GM04503 (cell line): ENCODE data around the gene ZNF408.
A peak's percentile ranks its signal among the peaks of the same experiment; 100 is the strongest.
"Not testable (repeated sequence)": the region's sequence is repeated elsewhere in the genome, so short reads cannot be mapped to it uniquely, and the experiment has no call there.

ENCODE experiments used
- DNase-seq: peaks from one replicate; pipeline ENCODE4 v3.0.0-alpha.2; 2012; ENCODE audit warnings: low read depth

Gene ZNF408

DNA sequence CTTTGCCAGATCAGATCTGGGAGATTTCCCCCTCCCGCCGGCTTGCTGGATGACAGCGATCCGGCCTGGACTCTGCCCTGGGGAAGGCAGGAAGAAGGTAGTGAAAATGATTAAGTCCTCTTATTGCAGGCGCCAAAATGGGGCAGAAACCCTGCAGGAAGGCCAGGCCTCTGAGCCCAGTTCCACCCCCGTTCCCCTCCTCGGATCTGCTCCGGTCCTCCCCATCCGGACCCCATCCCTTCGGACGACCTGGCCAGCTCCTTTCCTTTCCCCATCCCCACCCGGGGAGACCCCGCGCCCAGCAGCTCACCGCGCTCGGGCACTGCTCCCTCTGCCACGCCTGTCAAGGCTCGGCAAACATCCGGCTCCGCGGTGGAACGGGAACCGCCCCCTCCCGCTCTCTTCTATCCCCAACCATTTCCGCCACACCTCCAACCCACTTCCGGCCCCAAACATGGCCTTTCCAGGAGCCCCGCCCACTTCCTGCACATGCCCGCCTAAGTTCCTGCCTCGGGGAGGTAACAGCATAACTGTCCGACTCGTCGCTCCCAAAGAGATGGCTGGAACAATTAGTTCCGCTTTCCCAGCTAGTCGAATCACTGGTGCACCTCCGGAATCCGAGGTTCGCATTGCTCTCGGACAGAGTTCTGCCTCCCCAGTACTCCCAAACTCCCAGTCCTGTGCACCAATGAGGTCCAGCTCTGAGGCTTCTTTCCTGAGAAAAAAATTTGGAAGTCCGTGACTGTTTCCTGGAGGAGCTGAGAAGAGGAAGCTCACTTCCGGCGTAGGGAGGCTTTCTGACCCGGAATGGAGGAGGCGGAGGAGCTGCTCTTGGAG lies at the start of gene ZNF408, which contains the start of gene ARHGAP1:
Gene ZNF408 (plus strand): TSS at position 791 of the 837 bp plus-strand sequence. CDS start 17 bp downstream, at position 808.
Gene ARHGAP1 (minus strand): TSS at position 379 of the 837 bp plus-strand sequence. CDS start 4,512 bp downstream, outside the sequence.
- DNase-seq = peak; percentile 87

DNA sequence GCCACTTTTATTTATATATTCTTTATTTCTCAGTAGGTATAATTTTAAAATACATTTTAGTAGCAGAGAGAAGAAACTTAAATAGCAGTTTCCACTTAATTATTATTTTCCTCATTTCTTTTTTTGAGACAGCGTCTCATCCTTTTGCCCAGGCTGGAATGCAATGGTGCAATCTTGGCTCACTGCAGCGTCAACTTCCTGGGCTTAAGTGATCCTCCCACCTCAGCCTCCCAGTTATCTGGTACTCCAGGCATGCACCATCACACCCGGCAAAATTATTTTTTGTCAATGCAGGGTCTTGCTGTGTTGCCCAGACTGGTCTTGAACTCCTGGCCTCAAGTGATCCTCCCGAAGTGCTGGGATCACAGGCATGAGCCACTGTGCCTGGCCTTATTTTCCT lies 45.2 kb upstream of the ZNF408 start:
- DNase-seq = no peak

DNA sequence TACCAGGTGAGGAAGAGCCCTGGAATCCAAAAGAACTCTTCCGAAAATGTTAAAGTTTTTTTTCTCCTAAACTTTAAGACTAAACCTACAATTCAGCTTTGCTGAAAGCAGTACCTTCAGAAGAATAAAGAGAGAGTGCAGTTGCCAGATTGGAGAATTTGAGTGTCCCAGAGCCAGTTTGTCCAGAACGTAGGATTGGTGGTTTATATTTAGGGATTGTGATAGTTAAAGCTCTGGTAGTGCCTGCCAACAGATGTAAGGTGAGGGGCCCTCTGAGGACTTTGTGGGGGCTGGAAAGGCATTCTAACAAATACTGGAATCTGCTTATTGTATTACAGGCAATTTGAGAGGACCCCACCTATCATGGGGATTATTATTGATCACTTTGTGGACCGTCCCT lies 43.6 kb upstream of the ZNF408 start:
- no peak for DNase-seq

DNA sequence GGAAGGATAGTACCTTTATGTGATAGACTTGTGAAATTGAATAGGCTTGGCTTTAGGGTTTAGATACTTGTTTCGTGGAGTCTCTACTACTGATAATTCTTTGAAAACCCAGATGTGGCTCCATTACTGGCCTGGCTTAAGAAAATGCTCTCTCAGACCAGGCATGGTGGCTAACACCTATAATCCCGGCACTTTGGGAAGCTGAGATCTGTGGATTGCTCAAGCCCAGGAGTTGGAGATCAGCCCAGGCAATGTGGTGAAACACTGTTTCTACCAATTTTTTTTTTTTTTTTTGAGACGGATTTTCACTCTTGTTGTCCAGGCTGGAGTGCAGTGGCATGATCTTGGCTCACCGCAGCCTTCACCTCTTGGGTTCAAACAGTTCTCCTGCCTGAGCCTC lies 42.6 kb upstream of the ZNF408 start:
- DNase-seq = peak; percentile 52

DNA sequence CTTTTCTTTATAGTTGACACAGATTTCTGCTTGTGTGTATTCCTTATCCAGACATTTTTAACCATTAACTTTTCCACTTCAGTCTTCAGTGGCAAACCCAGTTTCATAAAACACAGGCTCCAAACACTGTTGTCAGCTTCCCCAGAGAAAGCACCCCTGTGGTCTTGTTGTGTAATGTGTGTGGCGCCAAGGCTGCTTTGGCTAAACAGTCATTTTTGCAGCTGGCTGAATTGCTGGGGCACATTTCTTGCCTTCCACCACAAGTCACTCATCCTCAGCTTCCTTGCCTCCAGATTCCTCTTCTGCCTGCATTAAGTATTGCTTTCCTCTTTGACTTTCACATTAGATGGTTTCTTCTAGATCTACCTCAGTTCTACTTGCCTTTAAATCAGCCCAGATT lies 40.9 kb upstream of the ZNF408 start:
- peak; percentile 56 for DNase-seq

DNA sequence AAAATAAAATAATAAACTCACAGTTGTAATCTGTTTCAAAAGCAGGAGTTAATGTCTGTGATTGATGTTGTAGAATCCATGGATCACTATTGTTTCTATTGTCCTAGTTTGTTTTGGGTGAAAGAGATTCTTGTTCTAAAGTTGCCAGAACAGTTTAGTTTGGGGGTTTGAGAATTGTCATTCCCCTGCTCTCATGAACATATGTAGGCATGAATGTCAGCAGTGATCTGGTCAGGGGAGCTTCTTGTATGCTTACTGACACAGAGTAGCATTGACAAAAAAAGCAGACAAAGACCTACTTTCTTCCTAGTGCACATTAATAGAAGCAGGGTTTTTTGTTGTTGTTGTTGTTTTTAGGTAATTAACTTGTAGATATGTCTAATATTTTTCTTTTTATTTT lies 39.0 kb upstream of the ZNF408 start:
- DNase-seq = no peak

DNA sequence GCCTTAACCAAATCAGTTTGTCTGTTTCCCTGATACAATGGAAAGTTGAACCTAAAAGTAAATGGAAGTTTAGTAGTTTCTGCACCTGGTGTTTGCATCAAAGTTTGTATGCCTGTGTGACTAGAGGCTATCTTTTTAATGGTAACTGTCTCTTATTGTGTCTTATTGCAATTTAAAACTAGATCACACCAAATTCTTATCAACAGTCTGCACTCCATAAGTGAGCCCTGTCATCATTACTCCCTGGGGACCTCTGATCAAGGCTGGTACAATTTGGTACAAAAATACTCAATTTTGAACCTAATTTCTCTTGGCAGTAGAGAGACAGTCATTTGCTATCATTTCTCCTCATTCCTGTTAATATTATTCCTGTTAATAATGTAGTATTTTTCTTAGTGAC lies 38.5 kb upstream of the ZNF408 start:
- no peak for DNase-seq

DNA sequence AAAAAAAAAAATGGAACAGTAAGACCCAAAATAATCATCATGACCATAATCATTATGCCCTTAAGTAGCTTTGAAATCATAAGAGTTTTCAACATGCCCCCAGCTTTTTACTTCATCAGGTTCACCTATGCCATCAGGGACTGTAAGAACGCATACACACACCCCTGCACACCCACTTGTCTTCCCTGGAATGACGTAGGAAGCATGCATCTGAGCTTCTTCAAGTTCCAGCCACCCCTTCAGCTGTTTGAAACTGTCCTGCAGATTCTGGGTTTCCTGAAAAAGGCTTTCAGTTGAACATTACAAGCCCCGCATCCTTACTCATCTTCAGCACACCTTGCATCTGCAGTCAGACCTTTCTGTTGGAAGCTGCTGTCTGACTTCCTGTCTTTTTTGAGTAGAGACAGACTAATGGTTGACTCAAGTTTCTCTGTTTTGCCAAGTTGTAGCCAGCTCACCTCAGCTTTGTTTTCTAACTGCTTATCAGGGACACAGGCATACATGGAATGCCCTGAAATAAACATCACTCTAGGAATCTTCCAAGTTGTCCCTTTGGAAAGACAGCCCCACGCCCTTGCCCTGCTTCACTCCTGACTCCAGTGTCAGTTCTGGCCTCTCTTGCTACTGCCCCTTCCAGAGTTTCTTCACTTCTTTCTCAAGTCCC lies 37.4 kb upstream of the ZNF408 start:
- no peak for DNase-seq

DNA sequence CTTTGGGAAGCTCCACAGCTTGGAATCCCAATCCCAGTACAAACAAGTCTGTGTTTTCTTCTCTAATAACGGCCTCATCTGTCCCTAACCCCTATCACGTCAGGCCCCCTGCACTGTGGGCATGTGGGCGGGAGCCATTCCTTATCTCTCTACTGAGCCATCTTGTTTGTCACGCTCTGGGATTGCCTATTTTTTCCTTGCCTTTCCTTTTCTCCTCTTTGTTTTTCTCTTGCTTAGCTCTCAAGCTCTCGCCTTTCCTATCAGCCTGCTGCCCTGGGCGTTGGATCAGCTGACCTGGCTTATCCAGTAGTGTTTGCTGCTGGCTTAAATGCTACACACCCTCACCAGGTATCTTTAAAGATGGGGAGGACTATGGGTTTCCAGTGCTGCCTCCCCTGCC lies 36.2 kb upstream of the ZNF408 start:
- DNase-seq = no peak

DNA sequence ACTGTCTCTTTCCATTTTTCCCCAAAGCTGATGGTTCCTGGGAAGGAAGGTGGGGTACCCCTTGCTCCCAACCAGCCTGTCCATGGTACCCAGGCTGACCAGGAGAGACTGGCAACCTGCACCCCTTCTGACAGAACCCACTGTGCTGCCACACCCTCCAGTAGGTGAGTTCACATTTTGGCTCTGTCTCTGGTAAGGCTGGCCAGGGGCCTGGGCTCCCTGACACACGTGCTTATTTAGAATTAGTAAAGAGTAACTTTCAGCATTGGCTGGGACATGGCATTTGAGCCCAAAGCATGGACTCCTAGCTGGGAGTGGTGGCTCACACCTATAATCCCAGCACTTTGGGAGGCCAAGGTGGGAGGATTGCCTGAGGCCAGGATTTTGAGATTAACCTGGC lies 35.5 kb upstream of the ZNF408 start:
- no peak for DNase-seq

DNA sequence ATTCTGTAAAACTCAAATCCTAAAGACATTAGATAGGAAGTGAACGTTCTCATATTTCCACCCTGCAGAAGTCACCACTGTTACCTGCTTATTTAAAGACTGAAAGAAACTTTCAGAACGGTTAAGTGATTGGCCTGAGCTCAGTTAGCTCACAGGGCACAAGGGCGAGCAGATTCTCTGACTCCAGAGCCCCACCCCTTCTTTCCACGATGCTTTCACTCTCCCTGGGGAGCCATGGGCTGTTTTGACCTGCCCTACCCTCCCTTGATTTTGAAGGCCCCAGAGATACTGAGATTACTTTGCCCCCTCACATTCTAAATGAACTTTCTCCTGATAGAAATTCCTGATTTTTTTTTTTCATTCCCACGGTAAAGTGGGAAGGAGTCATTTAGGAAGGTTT lies 34.3 kb upstream of the ZNF408 start:
- DNase-seq = no peak

DNA sequence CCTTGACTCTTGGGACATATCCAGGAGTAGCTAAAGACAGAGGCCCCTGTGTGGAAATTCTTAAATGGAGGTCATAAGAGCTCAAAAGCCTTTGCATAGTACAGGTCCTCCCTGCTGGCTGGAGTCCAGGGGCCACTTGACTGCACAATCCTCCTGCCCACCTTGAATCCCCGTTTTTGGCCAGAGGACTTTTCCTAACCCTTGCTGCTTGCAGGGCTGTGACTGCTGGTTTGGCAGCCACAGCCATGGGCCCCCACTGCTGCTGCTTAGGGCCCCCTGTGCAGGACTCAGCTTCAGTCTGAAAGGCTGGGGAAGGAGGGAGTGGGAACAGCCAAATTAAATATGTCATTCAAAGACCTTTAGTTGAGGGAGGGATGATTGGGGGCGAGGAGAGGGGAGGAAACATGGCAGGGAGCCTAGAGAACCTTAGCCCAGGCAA lies 33.8 kb upstream of the ZNF408 start:
- no peak for DNase-seq

DNA sequence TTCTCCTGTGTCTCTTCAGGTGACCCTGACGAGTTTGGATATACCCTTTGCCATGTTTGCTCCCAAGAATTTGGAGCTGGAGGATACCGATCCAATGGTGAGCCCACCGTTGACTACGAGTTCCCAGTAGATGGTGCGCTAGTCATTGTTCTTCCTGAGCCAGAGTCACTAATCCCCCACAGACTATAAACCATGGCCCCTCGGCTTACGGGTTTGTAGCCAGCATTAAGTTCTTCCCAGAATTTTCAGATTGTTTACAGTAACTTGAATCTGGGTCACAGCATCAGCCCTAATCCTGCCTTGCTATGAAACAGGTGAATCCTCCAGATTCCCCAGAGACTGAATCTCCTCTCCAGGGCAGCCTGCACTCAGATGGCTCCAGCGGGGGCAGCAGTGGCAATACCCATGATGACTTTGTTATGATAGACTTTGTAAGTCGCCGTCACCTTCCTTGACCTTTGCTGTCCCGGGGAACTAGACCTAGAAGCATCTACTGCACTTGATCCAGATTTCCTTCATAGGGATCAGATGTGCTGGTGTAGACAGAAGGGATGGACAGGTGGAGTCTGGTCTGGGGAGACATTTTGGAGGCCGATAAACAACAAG lies 32.2 kb upstream of the ZNF408 start:
- no peak for DNase-seq

DNA sequence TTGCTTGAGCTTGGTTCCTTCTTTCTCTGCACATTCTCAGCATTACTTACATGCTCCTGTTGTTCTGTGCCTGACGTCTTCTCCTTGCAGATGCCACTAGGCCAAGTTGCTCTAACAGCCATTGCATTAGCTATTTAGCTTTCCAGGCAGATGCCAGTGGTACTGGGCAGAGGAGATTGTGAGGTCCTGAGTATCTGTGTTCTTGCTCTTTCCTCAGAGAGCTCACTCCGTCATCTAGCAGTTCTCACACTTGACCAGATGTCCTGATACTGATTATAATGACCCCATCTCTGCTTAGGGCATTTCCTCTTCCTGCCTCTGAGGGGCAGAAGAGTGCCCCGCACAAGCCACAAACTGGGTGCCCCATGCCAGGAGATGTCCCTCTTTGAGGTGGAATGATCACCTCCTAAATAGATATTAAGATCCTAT lies 31.1 kb upstream of the ZNF408 start:
- no peak for DNase-seq

DNA sequence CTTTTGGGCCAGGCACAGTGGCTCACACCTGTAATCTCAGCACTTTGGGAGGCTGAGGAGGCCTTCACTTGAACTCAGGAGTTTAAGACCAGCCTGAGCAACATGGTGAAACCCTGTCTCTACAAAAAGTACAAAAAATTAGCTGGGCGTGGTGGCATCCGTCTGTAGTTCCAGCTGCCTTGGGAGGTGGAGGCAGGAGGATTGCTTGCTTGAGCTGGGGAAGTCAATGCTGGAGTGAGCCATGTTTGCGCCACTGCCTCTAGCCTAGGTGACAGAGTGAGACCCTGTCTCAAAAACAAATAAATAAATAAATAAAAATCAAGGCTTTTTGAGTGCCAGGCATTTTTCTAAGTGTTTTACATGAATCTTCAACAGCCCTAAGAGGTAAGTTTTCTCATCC lies 30.3 kb upstream of the ZNF408 start:
- DNase-seq = not testable (repeated sequence)

DNA sequence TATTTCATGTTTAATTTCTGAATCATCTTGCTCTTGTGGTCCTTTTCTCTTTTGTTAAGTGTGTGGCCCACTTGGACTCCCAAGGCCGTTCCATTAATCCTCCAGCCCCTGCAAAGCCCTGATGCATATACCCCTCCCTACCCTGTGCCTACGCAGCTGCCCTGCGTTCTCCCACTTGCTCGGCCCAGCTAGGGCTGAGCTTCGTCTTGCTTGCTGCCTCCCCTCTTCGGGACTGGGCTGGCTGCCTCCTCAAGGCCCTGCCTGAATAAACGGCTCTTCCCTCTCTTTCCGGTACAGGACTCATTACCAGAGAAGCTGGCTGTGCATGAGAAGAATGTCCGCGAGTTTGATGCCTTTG lies 28.9 kb upstream of the ZNF408 start:
- DNase-seq = no peak

DNA sequence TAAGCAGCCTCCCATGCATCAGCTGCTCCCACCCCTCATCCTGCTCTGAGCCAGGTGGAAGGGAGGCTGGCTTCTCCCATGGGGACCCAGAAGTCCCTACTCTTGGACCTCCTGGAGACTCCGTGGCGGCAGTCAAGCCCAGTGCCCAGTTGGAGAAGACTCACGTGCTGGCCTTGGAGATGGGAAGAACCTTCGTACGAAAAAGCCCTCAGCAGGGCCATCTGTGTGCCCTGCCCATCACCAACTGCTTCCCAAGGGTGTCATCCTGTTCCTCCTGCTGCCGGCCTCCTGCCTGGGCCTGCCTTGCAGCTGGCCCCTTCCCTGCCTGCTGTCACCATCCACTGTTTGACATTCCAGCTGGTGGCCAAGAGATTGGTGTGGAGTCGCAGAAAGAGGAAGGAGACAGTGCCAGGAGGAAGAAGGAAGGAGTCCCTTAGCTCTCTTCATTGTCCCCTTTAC lies 28.4 kb upstream of the ZNF408 start:
- DNase-seq = no peak

DNA sequence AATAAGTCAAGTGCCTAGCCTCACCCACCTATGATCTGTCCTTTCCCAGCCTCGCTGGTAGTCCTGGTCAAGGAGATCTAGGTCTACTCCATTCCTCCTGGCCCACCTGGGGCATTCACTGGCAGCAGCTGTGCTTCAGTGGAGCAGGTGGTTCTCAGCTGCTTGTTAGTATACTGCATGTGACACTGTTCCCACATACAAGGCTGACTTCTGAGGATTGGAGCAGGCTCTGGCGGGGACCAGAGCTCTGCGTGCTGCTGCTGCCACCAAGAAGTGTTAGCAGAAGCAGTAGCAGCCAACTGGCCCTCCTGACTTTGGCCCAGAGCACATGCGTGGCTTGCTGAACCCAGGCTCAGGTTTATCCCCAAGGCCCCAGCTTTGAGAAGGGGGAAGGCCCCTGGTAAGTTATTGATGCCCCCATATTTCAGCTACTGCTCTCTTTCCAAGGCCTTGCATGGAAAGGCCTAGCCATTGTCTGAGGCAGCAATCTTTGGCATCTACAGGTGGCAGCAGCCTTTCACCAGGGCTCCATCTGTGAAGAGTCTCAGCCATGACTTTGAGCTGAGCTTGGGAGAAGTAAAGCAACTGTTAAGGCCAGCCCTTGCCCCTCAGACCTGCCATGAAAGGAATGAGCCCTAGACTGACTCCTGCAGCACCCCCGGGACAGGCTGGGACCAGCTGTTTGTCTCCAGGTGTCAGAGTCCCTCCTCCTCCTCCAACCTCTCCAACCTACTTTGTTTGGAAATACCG lies 26.9 kb upstream of the ZNF408 start:
- DNase-seq = no peak

DNA sequence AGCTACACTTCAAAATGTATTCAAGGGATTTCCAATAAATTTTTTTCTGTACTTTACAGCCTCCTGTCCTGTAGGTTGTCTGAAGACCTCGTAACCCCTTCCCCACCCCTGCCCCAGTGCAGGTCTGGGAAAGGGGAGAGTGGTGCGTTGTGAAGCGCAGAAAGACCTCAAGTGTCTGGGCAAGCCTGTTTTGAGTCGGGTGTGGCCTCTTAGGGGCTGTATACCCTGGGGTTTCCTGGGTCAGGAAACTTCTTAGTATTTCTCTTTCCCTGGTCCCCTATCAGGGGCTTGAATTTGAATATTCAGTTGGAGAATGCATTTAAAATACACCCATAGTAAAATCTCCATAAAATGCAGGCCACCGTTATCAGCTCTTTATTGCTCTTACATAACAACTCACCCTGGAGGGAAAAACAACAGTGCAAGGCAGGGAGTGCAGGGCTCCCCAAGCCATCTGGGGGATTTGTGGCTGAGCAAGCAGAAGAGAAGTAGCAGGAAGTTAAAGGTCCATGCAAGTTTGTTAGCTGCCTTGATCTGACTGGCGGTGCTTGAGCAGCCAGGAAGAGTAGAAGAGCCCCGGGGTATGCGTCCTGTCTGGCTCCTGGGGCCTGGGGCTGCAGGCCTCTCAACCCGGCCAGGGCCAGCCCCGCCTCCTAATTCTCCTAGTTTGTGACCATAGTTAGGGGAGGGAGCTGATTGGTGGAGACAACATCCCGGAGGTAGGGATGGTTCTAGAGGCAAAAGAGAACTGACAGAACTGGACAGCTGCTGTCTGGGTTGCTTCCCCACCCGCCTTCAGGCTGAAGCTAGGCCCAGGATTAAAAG lies 26.2 kb upstream of the ZNF408 start:
- DNase-seq = no peak

DNA sequence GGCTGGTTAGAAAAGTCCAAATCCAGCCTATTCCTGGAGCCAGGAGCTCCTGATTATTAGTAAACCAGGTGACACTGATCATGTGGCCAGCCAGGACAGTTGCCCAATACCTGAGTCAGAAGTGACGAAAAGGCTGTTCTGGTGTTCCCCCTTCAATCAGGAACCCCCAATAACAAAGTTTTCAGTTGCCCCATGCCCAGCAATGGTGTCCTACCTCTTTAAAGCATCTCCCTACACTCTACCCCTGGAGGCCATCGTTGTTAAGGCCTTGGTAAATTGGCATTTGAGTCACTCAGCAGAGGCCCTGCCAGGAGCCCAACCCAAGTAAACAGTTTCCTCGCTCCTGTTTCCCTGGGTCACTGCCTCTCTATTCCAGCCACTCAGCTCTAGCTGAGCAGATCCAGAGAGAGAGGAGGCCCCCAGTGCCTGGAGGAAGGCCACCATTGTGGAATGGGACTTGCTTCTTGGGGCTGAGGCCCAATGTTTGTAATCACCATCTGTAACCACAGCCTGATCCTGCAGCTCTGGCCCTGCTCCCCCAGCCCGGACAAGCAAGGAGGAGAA lies 25.5 kb upstream of the ZNF408 start:
- DNase-seq = peak; percentile 76

DNA sequence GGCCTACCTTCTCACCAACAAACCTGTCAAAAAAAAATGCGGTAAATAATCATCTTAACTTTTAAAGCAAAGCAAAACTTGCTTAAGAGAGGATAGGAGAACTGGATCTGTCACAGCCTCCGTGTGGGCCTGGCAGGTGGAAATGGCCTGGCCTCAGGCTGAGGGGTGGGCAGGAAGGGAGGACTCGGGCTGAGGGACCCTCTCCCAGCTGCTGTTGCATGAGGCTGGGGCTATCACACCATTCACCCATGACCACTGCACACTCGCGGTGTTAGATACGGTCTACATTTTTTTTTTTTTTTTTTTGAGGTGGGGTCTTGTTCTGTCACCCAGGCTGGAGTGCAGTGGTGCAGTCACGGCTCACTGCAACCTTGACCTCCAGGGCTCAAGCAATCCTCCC lies 24.9 kb upstream of the ZNF408 start:
- no peak for DNase-seq
